NCI-H524 treated with DMSO at 0.1 percent for 48 hours (cell line): ENCODE data around the gene CDC123.

Source experiments
- DNase-seq: peaks from one replicate; lab custom pipeline; 2025; lab: John Stamatoyannopoulos, UW

The CDC123 gene

GRCh38 chr10:12299222-12299965 is 103.4 kb downstream of the CDC123 start:
- DNase-seq, result no peak
